Amniotic epithelial cell (primary cell): ENCODE data around the gene FANCM.
A peak's percentile ranks its signal among the peaks of the same experiment; 100 is the strongest.
"Not testable (repeated sequence)": the region's sequence is repeated elsewhere in the genome, so short reads cannot be mapped to it uniquely, and the experiment has no call there.

Experiments
- DNase-seq: peaks from one replicate; pipeline ENCODE4 v3.0.0-alpha.2; 2010; ENCODE audit warnings: low read depth

FANCM gene

GRCh38 chr14:45135659-45136395 is at the start of gene FANCM:
FANCM (plus strand) TSS chr14:45135930; CDS start chr14:45136032, 102 bp downstream.
- peak; percentile 97 for DNase-seq

- DNase-seq = peak; percentile 58
Observed at GRCh38 chr14:45089813-45090212, 45.9 kb upstream of the FANCM start.

- DNase-seq = peak; percentile 26
Observed at GRCh38 chr14:45091710-45092109, 44.0 kb upstream of the FANCM start.

- no peak for DNase-seq
Observed at GRCh38 chr14:45094275-45094674, 41.5 kb upstream of the FANCM start.

GRCh38 chr14:45095143-45095542 is 40.6 kb upstream of the FANCM start:
- DNase-seq = no peak

GRCh38 chr14:45096218-45096617 is 39.5 kb upstream of the FANCM start:
- DNase-seq = no peak

GRCh38 chr14:45103806-45104205 is 31.9 kb upstream of the FANCM start:
- DNase-seq = no peak

GRCh38 chr14:45104561-45104960 is 31.2 kb upstream of the FANCM start:
- DNase-seq = no peak

- DNase-seq = peak; percentile 16
Observed at GRCh38 chr14:45112896-45113781, 22.6 kb upstream of the FANCM start.

- DNase-seq = no peak
Observed at GRCh38 chr14:45114327-45114726, 21.4 kb upstream of the FANCM start.

GRCh38 chr14:45118594-45118993 is 17.1 kb upstream of the FANCM start:
- no peak for DNase-seq

- DNase-seq = no peak
Observed at GRCh38 chr14:45120096-45120495, 15.6 kb upstream of the FANCM start.

- no peak for DNase-seq
Observed at GRCh38 chr14:45123271-45123670, 12.5 kb upstream of the FANCM start.

- DNase-seq = no peak
Observed at GRCh38 chr14:45125754-45126153, 10.0 kb upstream of the FANCM start.

- DNase-seq = no peak
Observed at GRCh38 chr14:45128963-45129629, 6.6 kb upstream of the FANCM start.

GRCh38 chr14:45133683-45134050 is 2.1 kb upstream of the FANCM start:
- no peak for DNase-seq

GRCh38 chr14:45134051-45134958 is 1.4 kb upstream of the FANCM start, which contains the start of gene FKBP3:
FKBP3 (minus strand) TSS chr14:45134481; CDS start chr14:45134456, 25 bp downstream.
- DNase-seq = peak; percentile 98

- peak; percentile 43 for DNase-seq
Observed at GRCh38 chr14:45135156-45135555, 574 bp upstream of the FANCM start.

GRCh38 chr14:45136399-45136798 is 669 bp downstream of the FANCM start:
- DNase-seq = peak; percentile 14

- DNase-seq = no peak
Observed at GRCh38 chr14:45140661-45141187, 5.0 kb downstream of the FANCM start.

- DNase-seq = not testable (repeated sequence)
Observed at GRCh38 chr14:45142083-45142482, 6.4 kb downstream of the FANCM start.
